ENCODE data around the gene SMIM44.

Gene SMIM44

DNA sequence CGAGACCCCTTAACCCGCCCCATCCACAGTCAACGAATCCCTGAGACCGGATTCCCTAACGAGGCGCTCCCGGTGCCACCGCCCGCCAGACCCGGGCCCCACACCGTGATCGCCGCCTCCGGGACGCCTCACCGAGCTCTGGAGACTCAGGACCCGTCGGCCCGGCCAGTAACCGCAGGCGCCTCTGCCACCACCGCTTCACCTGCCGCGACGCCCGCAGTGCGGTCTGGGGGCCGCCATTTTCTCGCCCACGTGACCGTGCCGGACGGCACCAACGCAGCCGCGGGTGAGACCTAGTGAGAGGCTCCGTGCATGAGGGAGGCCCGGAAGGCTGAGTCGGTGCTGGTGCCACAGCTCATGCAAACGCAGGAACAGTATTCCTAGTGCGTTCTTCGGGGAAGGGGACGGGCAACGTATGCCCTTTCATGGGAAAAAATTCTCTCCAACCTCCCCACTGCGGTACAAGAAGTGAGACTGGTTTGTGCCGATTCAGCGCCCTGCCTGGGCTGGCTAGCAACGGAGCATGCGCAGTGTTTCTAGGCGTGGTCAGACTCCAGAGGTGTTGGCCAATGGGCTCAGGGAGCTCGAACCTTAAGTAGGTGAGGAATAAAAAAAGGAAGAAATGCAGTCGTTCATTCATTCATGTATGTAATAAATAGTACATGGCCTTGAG lies 17.3 kb upstream of the SMIM44 start, which contains the start of gene DOHH:
Gene DOHH, minus strand, starts transcription at position 246 of the 673 bp plus-strand sequence. CDS start 3,860 bp downstream, outside the sequence.
- DNase-seq (ENCODE audit: low spot score): peak; percentile 97

DNA sequence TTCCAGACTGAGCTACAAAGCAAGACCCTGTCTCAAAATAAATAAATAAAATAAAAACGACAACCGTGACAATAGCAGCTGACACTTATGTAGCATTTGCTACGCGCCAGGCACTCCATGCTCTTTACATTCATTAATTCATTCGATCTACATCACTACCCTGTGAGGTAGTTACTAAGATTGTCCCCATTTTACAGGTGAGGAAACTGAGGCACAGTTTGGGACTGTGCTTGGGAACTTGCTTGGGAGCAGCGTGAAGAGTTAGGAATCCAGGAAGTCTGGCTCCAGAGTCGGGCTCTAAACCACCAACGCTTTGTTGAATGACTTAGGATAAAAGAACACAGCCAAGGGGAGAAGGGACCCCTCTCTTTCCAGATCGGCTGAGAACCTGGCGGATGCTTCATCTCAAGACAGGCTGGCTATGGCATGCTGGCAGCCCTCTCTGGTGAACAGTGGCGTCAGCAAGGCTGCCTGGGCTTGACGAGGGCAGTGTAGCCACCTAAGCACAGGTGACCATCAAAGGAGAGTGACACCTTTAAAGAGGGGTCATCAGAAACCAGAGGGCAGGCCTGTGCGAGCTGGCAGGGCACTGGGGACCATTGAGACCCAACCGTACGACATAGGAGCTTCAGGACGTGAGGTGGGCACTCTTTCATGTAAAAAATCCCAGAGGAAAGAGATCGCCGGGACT lies 16.6 kb upstream of the SMIM44 start:
- no peak for DNase-seq (ENCODE audit: low spot score)

DNA sequence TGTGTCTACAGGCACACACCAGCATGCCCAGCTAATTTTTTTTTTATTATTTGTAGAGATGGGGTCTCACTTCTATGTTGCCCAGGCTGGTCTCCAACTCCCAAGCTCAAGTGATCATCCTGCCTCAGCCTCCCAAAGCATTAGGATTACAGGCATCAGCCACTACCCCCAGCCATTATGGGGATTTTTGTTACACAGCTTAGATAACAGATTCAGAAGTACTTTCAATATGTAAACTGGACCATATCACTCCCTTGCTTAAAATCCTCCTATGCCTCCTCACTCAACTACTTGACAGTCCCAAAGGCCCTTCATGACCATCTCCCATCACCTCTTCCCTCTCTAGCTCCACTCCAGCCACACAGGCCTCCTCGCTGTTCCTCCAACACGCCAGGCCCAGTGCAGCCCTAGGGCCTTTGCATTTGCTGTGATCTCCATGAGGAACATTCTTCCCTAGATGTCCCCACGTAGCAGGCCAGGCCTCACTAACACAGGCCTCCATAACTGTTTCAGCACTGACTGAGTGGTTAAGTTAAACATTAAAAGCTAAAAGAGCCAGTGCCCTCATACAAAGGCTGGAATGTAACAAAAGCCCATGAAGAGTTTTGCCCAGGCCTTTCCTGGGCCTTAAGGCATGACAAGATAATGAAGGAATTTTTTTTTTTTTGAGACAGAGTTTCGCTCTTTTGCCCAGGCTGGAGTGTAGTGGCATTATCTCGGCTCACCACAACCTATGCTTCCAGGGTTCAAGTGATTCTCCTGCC lies 14.7 kb upstream of the SMIM44 start:
- no peak for DNase-seq (ENCODE audit: low spot score)

DNA sequence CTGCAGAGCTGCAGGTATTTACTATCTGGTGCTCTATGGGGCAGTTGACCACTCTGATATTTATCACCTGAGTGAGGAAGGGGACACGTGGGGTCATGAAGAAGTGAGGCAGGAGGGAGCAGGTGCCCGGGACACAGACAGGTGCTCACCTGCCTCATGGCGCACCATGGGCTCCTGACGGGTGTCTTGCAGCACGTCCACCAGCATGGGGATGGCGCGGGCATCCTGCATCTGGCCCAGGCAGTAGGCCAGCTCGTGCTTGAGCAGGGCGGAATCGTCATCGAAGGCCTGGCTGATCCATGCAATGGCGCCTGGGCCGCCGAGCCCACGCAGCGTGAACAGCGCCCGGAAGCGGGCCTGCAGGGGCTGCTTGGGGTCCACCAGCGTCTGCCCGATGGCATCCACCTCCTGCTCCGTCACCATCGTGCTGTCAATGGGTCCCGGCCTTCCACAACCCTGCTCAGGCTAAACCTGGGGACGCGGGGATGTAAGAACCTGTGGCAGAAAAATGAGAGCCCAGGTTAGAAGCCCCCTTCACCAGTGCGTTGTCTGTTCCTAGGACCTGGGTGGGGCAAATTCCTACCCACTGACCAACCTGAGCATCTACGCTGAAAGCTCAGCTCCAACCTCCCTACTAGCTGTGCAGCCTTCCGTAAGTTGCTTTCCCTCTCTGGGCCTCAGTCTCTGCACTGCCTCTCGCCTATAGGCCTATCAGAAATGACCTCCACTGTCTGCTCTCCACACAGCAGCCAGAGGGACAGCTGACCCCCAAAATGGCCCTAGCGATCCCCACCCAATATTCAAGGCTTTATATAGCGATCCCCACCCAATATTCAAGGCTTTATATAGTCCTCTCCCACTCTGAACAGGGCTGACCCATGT lies 13.4 kb upstream of the SMIM44 start:
- no peak for DNase-seq (ENCODE audit: low spot score)

DNA sequence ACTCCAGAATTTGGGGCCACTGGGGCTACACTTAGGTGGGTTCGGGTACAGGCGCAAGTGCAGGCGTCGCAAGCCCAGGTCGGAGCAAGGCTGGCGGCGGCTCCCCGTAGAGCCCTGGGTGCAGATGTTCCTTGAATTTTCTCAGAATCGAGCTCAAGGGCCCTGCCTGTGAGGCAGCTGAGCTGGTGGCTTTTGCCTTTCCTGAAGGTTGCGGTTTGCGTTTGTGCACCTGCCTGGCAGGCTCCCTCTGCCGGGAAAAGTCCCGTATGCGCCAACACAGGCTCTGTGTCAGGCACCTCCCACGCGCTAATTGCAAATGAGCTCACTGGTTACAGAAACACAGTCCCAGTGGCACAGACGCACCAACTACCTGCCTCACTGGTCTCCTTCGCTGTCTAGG lies 11.3 kb upstream of the SMIM44 start:
- peak; percentile 56 for DNase-seq (ENCODE audit: low spot score)

DNA sequence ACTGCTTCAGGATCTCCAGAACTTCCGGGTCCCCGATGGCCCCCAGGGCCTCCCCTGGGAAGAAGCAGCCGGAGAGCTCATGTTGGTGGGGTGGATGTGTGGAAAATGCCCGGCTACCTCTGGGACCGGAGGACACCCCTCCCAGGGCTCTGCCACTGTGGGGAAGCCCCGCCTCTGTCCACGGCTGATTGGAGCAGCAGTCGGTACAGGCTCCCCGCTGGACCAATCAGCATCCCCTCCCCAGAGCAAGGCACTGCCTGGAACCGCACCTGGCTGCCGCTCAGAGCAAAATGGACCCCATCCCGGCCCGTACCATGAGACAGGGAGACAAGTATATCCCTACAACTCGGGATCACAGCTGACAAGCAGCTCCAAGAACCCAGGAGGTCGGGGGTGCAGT lies 10.8 kb upstream of the SMIM44 start:
- peak; percentile 30 for DNase-seq (ENCODE audit: low spot score)

DNA sequence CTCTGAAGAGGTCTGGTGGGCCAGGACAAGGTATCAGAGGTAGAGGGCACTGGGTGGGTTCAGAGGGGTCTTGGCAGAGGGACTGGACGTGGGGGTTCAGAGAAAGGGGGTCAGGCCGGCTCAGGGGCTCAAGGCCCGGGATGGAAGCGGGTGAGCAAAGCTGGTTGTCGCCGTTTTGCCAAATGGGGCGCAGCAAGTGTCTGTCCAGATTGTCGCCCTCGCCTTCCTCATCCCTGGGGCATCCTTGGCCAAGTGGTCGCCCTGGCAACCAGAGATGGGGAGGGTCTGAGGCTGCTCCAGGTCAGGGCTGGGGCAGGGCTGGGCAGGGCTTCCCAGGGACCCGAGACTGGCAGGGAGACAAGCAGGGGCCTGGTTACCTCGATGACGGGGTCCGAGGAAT lies 10.4 kb upstream of the SMIM44 start:
- DNase-seq (ENCODE audit: low spot score): no peak

DNA sequence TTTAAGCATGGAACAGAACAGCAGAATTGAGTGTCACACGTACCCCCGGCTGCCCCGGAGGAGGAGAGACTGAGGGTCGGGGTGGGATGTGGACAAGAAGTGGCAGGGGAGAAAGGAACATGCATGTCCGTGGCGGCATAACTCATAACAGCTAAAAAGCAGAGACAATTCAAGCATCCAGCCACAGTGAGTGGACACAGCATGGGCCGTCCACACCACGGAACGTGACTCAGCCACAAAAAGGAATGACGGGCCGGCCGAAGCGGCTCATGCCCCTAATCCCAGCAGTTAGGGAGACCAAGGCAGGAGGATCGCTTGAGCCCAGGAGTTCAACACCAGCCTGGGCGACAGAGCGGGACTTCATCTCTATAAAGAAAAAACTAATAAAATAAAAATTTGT lies 9.7 kb upstream of the SMIM44 start:
- no peak for DNase-seq (ENCODE audit: low spot score)

DNA sequence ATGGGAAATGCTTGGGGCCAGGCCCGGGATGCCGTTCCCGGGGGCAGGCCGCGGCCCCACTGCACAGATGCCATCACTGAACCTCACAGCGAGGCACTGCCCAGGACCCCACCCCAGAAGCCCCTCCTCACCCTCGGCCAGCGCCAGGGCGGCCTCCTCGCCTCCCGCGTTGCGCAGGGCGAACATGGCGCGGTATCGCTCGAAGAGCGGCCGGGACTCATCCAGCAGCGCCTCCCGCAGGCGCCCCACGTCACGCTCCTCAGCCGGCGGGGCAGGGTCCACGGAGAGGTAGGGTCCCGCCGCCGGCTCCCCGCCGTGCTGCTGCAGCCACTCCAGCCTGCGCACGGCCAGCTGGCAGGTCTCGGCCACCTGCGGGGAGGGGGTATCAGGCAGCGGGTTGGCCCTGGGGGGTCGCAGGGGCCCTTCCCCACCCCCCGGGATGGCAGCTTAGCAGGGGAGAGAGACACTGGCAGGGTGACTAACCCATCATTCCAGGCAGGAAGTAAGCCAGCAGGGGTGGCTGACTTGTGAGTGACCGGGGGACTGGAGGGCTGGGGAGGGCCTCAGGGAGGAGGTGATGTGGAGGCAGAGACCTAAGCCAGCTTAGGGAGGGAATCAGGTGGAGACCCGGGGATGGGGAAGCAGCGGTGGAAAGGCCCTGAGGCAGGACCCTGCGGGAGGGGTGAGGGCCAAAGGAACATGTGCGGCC lies 9.0 kb upstream of the SMIM44 start:
- no peak for DNase-seq (ENCODE audit: low spot score)

DNA sequence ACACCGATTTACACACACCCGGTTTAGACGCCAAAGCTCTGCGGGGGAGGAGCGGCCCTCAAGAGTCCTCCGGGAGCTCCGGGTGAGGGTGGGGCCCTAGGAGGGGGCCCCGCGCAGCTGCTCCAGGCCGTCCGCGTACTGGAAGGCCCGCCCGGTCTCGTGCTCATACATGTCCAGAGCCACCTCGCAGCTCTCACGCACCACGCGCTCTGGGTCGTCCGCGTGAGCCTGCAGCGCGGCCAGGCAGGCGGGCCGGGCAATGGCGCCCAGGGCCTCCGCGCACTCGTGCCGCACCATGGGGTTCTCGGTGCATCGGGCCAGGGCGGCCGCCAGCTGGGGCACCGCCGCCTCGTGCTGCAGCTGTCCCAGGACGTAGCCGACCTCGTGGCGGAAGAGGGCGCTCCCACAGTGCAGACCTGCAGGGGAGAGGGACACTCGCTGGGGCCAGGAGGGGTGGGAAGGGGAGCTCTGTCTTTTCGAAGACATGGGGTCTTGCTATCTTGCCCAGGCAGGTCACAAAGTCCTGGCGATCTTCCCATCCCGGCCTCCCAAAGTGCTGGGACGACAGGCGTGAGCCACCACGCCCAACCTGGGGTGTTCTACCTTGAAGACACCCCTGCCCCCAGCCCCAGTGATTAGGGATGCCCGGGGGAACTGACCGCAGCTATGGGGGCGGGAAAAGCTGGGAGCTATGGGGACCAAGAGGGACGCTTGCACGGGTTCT lies 8.3 kb upstream of the SMIM44 start:
- DNase-seq (ENCODE audit: low spot score): no peak

DNA sequence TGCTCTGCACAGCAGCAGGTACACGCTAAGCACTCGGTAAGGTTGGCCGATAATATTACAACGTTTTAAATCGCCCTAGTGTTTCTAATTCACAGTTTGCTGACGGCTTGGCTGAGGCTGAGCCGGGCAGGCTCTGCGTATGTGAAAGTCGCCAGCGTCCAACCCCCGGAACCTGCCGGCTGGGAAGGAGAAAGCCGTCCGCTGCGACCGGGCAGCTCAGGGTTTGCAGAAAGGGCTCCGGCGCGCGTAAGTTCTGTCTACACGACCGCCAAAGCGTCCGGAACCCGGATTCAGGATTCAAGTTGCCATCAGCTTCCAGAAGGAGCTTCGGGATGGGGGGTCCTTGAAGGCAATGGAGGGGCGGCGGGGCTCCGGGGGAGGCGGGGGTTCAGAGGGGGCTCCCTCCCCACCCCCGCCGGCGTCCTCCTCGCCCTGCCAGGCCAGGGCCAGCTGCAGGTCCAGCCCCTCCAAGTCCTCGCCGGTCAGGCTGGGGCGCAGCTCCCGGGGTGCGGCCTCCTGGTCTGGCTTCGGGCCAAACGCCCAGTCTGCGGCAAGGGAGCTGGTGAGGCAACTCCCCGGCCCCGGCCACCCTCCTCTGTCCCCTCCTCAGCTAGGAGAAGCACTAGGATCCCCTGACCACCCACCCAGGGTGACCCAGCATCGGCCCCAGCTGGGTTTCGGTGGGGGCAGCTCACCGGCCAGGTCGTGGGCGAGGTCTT lies 575 bp downstream of the SMIM44 start:
- DNase-seq (ENCODE audit: low spot score): no peak

DNA sequence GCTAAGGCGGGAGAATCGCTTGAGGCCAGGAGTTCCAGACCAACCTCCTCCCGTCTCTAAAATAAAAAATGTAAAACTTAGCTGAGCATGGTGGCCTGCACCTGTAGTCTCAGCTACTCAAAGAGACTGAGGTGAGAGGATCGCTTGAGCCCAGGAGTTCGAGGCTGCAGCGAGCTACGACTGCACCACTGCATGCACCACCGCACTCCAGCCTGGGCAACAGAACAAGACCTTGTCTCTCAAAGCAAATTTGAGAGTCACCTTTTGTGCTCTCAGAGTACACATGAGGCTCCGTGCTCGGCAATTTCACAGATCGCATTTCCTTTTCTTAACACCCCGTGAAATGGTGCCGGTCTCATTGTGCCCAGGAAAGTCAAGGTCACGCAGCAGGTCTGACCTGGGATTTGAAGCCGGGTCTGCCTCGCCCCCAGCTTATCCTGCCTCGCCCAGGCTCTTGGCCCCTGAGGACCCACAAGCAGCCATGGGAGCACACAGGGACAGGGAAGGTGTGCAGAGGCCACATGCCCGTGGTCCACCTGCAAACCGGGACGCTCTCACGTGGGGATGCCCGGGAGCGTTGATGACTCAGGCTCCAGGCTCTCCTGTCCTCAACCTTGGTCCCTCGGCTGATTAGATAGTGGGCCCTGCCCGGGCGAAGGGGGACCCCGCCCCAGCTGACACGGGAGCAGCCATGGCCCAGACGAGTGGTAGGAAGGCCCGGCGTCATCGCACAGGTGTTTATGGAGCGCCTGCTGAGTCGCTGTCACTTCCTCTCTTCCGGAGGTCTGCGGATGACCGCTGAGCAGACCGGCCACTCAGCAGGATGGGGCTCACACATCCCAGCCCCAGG lies 1.8 kb downstream of the SMIM44 start:
- DNase-seq (ENCODE audit: low spot score): no peak

DNA sequence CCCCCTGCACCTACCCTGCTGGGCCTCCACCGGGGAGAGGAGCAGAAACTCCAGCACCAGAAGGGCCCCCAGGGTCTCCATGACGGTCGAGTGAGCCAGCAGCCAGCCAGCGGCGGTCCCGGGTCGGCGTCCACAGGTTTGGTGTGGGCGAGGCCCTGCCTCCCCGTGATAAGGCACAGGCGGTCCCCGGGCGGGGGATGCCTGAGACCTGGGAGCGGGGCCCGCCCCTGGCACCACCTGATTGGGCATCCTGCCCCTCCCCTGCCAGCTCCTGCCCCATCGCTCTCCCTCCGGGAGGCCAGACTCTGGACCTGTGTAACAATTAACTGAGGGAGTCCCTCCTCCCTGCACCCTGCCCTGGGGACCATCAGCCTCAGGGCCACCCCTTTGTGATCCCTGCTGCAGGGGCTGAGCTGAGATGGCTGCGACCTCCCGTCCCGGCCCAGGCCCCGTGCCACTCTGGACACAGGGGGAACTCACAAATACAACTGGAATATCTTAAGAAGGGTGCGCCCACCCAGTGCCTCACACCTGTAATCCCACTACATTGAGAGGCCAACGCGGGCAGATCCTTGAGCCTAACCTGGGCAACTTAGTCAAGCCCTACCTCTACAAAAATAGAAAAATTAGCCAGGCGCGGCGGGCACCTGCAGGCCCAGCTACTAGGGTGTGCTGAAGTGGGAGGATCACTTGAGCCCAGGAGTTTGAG lies 2.7 kb downstream of the SMIM44 start, which contains the start of gene SMIM24:
Gene SMIM24, minus strand, starts transcription at position 143 of the 709 bp plus-strand sequence. Its CDS starts 62 bp downstream, at position 81.
- no peak for DNase-seq (ENCODE audit: low spot score)

DNA sequence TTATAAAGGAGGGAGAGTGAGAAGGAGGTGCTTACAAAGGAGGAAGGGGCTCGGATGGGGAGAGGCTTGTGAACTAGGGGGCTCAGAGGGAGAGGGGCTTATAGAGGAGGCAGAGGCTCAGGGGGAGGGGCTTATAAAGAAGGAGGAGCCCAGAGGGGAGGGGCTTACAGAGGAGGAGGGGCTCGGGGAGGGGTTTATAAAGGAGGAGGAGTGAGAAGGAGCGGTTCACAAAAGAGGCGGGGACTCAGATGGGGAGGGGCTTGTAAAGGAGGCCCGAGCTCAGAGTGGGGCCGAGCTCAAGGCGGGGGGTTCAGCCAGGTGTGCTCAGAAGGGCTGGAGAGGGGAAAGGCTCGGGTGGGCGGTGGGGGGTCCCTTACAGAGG lies 3.4 kb downstream of the SMIM44 start:
- DNase-seq (ENCODE audit: low spot score): no peak

DNA sequence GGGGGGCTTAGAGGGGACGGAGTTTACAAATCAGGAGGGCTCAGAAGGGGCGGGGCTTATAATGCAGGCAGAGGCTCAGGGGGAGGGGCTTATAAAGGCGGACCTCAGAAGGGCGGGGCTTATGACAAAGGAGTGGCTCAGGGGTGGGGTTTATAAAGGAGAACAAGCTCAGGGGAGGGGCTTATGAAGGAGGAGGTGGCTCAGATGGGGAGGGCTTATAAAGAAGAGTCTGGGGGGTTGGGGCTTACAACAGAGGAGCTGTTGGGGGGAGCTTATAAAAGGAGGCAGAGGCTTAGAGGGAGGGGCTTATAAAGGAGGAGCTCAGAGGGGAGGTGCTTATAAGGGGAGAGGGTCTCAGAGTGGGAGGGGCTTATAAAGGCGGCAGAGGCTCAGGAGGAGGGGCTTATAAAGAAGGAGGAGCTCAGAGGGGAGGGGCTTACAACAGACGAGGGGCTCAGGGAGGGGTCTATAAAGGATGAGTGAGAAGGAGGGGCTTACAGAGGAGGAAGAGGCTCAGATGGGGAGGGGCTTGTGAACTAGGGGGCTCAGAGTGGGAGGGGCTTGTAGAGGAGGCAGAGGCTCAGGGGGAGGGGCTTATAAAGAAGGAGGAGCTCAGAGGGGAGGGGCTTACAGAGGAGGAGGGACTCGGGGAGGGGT lies 3.9 kb downstream of the SMIM44 start:
- peak; percentile 29 for DNase-seq (ENCODE audit: low spot score)

DNA sequence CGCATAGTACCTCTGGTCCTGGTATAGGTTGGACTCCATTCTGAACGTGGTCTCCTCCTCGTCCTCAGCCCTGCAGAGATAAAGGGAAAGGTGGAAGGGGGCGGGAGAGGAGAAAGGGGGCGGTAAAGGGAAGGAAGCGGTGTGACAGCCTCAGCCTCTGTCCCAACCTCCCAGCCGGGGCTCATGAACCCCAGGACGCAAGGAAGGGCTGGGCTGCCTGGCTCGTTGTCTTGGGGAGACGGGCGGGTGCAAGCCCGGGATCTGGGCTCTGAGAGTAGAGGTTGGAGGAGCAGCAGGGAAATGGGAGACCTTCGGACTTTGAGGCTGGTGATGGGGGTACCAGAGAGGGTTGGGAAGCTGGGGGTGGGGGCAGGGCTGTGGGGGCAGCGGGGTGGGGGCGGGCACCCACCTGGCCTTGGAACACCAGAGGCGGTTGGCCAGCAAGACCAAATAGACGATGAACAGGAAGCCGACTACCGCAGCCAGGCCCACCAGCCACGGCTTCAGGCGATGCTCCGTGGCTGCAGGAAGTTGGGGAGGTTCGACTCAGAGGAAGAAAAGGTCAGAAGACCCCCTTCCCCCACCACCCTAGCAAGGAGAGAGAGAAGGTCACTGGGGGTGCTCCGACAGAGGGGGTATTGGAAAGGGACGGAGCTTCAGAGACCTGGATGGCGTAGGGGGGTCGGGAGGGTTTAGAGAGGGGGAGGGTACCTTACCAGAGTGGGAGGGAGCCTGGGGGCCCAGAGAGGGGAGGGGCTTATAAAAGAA lies 4.6 kb downstream of the SMIM44 start:
- no peak for DNase-seq (ENCODE audit: low spot score)

DNA sequence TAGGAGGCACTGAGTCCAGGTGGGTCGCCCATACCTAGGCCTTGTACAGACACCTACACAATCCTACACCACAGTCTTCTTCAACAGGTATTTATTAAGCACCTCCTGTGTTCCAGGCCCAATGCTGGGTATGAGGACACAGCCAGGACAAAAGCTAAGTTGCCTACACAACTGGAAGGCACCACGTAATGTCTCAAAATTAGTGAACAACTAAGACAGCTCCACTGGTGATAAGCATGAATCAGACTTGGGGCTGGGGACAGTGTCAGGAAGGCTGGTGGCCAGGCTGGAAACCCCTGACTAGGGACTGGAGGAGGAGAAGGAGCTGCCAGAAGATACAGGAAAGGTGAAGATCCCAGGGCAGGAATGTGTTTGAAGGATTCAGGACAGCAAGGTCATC lies 5.3 kb downstream of the SMIM44 start:
- no peak for DNase-seq (ENCODE audit: low spot score)
